ENCODE measurements around the gene ST6GALNAC5.

The ST6GALNAC5 gene

DNA sequence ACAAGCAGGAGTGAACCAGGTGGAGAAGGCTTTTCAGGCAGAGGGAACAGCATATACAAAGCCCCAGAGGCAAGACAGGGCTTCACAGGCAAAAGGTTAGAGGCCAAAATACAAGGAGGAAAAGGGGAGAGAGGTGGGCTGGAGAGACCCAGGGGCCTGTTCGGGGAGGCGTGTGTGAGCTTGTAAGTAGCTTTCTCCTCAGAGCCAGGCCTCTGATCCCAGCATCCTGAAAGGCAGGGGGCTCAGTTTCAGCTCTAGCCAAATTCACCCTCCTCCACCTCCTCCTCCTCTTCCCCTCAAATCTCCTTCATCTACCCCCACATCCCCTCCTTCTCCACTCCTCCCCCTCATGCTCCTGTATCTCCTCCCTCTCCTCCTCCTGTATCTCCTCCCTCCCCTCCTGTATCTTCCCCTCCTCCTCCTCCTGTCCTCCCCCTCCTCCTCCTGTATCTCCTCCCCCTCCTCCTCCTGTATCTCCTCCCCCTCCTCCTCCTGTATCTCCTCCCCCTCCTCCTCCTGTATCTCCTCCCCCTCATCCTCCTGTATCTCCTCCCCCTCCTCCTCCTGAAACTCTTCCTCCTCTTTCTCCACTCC is 148.6 kb downstream of the ST6GALNAC5 start:
- DNase-seq, result no peak

DNA sequence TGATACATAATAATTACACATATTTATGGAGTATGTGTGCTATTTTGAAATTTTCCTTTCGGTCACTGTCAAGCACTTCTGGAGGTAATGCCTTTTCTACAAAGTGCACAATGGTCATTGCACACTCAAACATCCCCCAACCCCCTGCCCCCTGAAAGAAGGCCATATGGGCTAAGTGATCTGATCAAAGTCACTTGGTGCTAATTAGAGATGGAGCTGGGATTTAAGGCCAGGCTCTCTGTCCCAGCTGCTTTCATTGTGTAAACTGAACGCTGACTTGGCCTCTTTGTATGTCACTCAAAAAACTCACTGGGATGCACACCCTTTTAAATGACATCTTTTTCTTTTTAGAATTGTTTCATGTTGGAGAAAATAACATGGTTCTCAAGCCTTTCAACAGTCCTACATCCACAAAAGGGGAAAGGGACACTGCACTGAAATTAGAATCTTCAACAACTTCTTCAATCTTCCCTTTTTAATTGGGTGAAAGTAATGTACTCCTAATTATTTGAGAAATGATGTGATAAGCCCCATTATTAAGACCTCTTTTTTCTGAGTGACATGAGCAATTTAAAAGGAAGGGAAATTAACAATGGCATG is 149.2 kb downstream of the ST6GALNAC5 start:
- DNase-seq, result no peak

DNA sequence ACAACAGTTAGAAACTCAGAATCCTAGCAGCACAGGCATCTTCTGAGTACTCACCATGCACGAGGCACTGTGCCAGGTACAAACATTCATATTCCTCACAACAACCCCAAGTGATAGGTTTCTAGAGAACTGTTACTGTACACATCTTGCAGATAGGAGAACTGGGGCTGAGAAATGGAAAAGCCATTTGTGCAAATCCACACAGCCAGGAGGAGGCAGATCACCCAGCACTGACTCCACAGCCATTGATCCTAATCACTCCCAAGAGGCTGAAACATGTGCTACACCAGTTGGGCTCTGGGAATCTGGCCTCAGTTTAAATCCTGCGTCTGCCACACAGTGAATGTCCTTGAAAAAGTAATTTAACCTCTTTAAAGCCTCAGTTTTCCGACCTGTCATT is 151.0 kb downstream of the ST6GALNAC5 start:
- DNase-seq, result no peak

DNA sequence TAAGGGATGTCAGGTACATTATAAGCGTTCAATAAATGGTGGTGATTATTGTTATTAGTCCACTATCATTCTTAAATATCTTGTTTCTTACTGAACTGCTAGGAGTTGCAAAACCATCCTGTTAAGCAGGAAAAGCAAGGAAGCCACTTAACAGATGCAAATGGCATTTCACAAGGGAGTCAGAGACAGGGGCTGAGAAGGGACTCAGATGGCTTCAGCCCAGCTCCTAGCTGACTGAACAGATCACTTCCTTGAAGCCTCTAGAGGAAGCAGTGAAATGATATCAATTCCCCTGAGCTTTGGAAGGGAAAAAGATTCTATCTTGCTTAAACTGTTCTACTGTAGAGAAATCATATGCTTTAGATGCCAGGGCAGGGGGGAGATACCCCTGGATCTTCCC is 151.5 kb downstream of the ST6GALNAC5 start:
- no peak for DNase-seq

DNA sequence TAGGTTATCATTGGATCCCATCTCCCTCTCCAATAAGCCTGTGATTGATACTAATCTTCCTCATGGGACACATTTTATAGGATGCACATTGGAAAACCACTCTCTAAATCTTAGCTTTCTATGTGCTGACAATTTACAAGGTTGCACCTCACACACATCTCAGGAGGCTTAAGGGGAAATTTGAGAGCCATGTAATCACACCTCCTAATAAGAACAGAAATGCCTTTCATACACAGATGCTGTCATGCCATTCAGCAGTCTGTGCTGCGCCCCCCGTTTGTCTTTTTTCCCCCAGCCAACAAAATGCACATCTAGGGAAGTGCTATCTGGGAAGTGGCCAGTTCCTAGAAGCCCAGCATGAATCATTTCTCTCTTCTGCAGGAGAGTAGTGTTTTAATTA is 154.5 kb downstream of the ST6GALNAC5 start:
- DNase-seq, result no peak

DNA sequence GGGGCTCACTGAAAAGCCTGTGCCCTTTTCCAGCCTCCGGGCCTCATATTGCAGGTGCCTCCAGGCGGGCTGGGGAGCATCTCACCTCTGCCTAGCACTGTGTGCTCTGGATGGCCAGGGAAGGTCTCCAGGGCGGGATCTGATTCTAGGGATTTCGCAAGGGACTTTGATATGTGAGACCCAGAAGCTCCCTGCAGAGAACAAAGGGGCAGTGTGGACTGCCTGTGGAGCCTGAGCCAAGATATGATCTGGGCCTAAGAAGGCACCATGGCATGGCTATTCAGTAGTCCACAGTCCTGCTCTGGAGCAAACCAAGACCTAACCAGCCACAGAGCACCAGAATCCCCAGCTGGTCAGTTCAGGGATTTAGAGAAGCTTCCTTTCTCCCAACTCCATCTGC is 157.2 kb downstream of the ST6GALNAC5 start:
- DNase-seq, result no peak

DNA sequence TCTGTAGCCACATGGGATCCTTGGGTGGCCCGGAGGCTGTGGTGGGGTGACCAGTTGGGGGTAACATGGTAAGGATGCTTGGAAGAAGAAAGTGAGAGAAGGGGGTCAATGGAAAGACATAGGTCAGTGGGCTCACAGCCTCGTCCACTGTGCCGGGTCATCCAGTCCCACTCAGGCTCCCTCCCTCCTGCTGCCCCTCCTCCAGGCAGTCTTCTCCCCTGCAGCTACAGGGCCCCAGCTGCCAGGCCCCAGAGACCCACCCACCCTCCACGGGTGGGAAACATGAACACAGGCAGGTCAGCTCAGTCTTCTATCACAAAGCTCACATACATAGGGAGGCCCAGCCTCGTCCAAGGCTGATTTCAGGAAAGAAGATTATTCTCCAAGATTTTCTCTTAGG is 158.3 kb downstream of the ST6GALNAC5 start:
- no peak for DNase-seq

DNA sequence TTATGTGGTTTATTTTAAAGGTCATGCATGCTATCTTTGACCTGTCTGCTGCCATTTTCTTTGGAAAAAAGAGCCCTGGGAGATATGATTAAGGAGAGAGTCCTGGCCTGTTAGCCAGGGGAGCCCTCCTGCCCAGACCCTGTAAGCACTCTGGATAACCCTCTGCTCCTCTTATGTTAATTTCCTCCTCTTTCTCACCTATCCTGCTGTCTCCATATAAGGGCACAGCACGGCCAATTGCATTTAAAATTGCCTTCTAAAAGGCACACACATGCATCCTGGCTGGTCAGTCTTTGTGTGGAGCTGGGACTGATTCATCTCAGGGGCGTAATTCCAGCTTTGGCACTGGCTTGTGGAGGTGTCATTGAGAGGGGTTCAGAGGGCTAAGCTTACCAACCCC is 158.9 kb downstream of the ST6GALNAC5 start:
- no peak for DNase-seq

DNA sequence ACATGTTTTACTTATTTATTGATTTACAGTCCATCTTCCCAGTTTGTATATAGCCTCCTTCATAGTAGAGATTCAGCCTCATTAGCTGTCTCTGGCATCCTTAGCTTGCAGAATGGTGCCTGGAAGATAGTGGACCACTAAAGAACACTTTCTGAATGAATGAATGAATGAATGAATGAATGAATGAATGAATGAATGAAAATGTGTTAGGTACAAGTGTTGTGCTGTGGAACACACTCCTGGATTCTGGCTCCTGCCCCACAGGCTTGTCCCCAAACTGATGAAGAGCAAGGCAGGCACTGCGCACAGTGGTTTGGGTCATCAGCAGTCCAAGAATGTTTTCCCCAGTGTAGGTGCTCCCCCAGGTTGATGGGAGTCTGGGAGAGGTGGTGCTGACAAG is 159.4 kb downstream of the ST6GALNAC5 start:
- no peak for DNase-seq

DNA sequence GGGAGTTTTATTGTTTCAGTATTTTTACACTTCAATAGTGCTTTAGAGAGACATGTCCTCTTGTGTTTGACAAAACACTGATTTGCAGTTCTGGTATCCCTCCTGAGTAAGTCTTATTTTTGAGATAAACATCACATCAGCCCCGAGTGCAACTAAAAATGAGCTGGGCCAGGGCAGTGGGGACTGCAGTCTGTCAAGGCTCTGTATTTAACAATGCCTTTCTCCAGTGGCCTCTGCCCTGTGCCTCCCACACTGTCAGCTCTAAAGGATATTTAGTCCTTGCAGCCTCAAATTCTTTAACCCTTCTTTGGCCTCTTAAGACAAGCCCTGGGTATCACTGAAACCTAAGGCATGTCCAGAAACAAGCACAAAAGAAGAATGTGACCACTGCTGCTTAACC is 160.6 kb downstream of the ST6GALNAC5 start:
- no peak for DNase-seq

DNA sequence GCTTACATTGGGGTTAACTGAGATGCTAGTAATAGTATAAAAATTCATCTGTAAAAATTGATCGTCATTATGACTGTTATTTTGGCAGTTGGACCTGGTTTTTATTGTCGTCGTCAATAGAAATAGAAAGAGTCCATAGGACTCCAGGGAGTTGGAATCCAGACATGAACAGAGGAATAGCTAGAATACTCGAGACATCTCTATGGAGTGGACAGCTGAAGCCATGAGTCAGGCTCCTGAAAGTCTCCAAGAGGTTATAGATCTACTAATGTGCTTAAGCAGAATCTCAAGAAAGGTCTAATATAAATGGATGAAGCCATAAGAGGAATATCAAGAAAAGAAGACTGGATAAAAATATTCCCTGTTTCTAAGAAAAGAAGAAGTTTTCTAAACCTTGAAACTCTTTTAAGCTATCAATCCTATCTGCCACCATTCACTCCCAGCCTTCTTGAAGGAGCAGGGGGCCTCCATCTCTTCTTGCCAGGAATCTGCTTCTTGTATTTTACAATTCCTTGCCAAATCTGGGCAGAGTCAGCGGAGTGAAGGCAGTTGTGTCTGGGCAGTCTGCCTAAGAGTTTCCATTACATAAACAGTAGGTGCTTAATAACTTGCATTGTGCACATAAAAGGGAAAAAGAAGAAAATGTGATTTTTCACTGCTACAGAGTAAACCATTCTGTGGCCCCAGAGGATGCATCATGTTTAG is 163.3 kb downstream of the ST6GALNAC5 start:
- no peak for DNase-seq

DNA sequence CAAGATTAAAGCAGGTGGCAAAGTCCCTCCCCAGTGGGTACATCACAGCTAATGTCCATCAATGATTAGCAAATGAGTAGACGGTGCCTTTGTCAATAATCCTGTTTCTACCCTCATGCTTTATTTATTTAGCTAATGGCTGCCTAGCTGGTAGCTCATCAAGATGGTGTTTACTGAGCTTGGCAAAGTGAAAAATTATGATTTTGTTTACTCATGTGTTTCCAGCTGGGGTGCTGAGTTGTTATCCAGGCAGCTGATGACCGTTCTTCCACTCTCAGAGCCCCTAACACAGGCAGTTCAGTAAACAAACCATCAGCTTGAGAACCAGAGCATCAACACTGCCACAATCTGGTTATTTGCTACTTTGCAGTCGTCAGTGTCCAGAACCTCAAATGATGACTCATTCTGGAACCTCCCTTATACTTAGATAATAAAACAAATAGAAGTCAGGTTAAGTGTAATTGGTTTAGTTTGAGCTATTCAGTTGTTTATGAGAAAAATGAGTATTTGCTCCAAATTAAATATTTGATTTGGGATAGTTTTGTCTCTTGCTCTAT is 163.9 kb downstream of the ST6GALNAC5 start:
- DNase-seq, result no peak

DNA sequence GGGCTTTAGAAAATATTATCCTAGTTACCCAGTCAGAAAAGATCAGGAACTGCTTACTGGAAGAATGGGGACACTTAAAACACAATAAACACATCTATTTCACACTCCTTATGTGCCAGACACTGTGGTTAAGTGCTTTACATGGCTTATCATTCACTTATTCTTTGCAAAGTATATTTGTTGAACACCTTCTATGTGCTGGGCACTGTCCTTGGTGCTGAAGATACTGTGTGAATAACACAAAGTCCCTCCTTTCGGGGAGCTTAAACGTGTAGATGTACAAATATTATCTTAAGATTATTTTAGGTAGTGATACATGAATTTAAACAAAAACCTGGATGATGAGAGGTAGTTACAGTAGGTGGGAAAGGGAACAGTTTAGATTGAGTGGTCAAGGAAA is 169.3 kb downstream of the ST6GALNAC5 start:
- DNase-seq, result no peak

DNA sequence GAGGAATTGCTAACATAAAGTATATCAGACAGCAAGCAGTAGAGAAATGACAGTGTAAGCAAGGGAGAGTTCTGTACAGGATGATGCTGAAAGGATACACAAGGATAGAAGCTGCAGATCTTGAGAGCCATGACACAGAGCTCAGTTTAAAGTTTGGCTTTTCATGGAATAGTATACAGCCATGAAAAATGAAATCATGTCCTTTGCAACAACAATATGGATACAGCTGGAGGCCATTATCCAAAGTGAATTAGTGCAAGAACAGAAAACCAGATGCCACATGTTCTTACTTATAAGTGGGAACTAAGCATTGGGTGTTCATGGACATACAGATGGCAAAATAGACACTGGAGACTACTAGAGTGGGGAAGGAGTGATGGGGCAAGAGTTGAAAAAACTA is 169.8 kb downstream of the ST6GALNAC5 start:
- DNase-seq, result no peak

DNA sequence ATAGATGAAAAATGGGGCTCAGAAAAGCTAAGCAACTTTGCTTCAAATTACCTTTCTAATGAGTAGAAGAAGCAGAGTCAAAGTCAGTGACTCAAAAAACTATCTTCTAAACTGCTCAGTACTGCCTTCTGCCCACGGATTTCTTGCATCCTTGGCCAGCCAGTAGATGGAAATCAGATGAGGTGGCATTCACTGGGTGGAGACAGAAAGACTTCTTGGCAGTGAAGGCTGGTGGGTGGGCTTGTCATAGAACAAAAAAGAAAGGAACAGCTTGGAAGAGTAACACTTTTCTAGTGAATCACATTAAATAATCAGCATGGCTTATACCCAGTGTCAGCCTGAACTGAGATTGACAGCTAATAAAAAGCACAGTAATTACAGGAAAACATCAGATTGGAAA is 170.7 kb downstream of the ST6GALNAC5 start:
- DNase-seq, result no peak

DNA sequence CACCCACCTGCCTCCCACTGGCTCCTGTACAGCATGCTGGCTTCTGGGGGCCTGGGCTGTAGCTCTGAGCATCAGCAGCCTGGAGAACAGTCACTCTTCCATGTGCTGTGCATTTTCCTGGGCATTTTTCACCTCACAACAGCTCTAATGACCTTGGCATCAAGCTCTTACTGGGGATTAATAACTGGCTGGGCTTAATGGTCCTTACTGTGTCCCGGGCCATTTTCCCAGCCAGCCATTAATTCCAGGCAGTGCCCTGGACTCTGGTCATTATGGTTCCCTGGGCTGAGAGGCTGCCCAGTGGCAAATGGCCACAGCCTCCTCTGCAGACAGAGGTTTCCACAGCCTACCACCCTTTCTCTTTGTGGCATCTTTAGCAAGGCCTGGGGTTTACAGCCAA is 171.8 kb downstream of the ST6GALNAC5 start:
- DNase-seq, result no peak

DNA sequence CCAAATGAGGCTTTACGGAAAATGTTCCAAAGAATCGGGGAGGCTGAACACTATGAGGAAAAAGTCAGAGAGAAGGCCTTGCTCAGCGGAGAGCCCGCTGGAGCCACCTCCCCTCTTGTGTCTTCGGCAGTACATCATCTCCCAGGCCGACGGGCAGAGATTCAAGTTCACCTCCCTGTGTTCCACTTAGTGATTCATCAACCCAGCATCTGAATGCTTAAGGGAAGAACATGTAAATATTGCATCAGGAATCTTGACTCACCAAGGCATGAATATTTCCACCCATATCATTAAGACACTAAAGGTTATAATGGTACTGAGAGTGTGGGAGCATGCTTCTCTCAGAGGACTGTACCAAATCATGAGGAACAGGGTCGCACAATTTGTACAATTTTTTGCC is 172.5 kb downstream of the ST6GALNAC5 start:
- DNase-seq, result no peak

DNA sequence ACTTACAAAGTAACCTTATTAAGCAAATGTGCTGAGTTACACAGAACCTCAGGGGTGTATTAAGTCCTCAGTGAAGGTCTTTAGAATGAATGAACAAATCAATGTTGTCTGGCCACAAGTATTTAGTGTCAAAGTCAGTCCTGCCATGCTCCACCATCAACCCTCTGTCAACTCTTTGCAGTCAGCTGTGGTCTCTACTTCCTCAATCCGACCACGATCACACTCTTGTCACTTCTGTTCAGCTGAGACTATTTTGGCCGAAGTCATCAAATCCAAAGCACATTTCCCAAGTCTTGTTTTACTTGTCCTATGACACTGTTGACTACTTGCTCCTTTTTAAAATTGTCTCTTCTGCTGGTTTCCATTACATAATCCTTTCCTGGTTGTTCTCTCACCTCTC is 173.5 kb downstream of the ST6GALNAC5 start:
- no peak for DNase-seq

DNA sequence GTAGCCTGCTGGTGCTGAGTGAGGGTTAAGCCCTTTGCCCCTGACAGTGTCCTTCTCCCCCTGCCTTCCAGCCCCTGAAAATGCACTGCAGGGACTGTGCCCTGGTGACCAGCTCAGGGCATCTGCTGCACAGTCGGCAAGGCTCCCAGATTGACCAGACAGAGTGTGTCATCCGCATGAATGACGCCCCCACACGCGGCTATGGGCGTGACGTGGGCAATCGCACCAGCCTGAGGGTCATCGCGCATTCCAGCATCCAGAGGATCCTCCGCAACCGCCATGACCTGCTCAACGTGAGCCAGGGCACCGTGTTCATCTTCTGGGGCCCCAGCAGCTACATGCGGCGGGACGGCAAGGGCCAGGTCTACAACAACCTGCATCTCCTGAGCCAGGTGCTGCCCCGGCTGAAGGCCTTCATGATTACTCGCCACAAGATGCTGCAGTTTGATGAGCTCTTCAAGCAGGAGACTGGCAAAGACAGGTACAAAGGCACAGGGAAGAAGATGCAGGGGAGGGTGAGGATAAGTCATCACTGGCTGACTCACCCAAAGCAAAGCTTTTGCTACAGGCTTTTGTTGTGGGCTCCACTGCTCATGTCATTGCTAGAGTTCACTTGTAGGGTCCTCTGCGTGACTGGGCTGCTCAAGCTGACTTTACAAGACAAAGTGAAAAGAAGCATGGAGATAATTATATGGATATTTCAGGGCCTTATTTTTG is 177.0 kb downstream of the ST6GALNAC5 start:
- DNase-seq, result no peak

DNA sequence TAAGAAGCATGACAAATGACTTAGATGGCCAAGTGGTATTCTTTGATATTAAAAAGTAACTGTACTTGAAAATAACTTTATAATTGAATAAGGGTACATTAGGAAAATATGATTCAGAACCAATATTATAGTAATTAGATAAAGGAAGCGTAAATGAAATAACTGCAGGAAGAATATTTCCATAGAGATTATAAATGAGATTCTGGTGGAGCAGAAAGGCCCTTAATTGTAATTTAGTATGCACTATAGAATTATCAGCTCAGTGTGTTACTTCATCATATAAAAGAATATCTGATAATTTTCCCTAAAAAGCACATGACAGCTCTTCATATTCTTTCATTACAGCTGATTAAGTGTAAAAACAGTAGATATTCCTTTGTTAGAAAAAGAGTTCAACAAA is 180.3 kb downstream of the ST6GALNAC5 start:
- DNase-seq, result no peak

DNA sequence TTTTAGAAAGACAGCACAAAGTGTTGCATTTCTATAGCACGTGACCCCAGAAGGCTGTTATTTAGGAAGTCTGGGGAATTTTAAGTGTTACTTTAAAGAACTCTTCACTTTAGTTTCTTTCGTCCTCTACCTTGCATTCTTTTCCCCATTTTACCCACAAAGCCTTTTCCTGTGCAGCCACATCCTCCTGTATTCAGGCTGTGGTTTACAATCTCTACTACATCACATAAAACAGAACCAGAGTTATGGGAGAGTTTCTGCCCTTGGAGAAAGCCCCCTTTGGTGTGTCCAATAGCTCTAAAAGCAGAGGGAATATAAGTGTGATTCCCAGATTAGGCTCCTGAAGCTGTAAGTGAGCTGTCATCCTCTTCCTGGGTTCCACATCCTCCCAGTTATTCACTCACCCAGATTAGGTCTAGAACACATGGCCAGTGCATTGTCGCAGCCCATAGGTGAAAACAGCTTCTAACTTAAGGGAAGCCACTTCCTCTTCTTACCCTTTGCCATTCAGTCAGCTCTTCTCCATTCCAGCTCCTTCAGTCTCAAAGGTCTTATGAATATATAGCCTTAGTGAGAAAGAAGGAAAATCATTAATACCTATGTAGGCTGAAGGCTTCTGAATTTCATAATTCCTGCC is 180.8 kb downstream of the ST6GALNAC5 start:
- no peak for DNase-seq

DNA sequence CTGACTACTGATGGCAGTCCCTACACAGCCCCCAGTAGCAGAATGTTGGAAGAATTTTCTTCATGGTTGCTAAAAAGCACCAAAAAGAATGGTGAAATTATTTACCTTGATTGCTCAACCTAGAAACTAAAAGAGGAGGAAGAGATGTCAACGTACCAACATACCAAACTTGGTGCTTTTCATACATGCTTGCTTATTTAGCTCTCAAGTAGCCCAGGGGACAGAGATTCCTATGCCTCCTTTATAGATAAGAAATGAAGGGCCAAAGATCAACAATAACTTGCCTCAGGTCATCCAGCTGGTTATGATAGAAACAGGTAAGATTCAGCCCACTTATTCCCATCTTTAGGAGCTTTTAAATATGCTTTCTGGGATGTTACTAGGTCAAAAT is 181.3 kb downstream of the ST6GALNAC5 start:
- no peak for DNase-seq

DNA sequence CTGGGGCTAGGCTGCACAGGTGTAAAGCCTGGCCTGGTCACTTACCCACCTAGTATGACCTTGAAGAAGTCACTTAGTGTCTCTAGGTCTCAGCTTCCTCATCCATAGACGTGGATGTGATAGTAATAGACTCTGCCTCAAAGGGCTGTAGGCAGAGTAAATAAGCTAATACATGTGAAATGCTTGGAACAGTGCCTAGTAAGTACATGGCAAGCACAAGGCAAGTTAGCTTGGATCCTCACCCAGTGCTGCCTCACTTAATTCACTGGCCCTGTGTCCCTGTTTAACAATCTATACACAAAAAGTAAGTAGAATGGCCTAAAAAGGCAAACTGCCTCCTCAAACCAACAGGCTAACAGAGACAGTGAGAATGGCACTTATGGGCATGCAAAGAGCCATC is 184.1 kb downstream of the ST6GALNAC5 start:
- DNase-seq, result no peak

All from stimulated activated CD4-positive, alpha-beta T cell treated with anti-CD3 and anti-CD28 coated beads, Interleukin-2, amount 100 ng/mL, for 48 hours (primary cell).